HG02973 (cell line): ENCODE measurements around the gene METTL9.
"Not testable (repeated sequence)": the region's sequence is repeated elsewhere in the genome, so short reads cannot be mapped to it uniquely, and the experiment has no call there.

Experiments used
- ATAC-seq: cut with Tn5 transposase; IDR thresholded peaks from one replicate; pipeline ENCODE4 v1.9.1; 2021; ENCODE audit warnings: moderate library complexity; ENCODE audit not compliant: unreplicated experiment

The METTL9 gene

GRCh38 chr16:21631951-21632575 lies 32.7 kb downstream of the METTL9 start:
- not testable (repeated sequence) for ATAC-seq

GRCh38 chr16:21634216-21634615 lies 34.8 kb downstream of the METTL9 start:
- ATAC-seq: no peak

GRCh38 chr16:21635694-21636093 lies 36.3 kb downstream of the METTL9 start:
- not testable (repeated sequence) for ATAC-seq

- no peak for ATAC-seq
Observed at GRCh38 chr16:21637032-21637968, 37.9 kb downstream of the METTL9 start.

GRCh38 chr16:21638573-21638975 lies 39.2 kb downstream of the METTL9 start:
- ATAC-seq: no peak

GRCh38 chr16:21639493-21639892 lies 40.1 kb downstream of the METTL9 start:
- ATAC-seq: no peak

GRCh38 chr16:21641916-21642315 lies 42.5 kb downstream of the METTL9 start:
- ATAC-seq: no peak

- ATAC-seq: no peak
Observed at GRCh38 chr16:21642861-21643260, 43.5 kb downstream of the METTL9 start.

- ATAC-seq: no peak
Observed at GRCh38 chr16:21643785-21644184, 44.4 kb downstream of the METTL9 start.

GRCh38 chr16:21644674-21645073 lies 45.3 kb downstream of the METTL9 start:
- no peak for ATAC-seq

- no peak for ATAC-seq
Observed at GRCh38 chr16:21645261-21645721, 45.9 kb downstream of the METTL9 start.

- no peak for ATAC-seq
Observed at GRCh38 chr16:21646091-21646490, 46.7 kb downstream of the METTL9 start.

- peak; percentile 85 for ATAC-seq
Observed at GRCh38 chr16:21646721-21647561, 47.6 kb downstream of the METTL9 start.

GRCh38 chr16:21647562-21648164 lies 48.3 kb downstream of the METTL9 start:
- no peak for ATAC-seq

- not testable (repeated sequence) for ATAC-seq
Observed at GRCh38 chr16:21649826-21650406, 50.5 kb downstream of the METTL9 start.

- no peak for ATAC-seq
Observed at GRCh38 chr16:21650521-21650920, 51.1 kb downstream of the METTL9 start.

GRCh38 chr16:21651515-21651914 lies 52.1 kb downstream of the METTL9 start:
- no peak for ATAC-seq

- no peak for ATAC-seq
Observed at GRCh38 chr16:21652453-21652852, 53.1 kb downstream of the METTL9 start, which contains the start of gene IGSF6. TSS of gene IGSF6 (minus strand) at chr16:21652608. CDS start at chr16:21652598, 10 bp downstream.

- ATAC-seq: no peak
Observed at GRCh38 chr16:21653571-21653970, 54.2 kb downstream of the METTL9 start.

GRCh38 chr16:21654466-21654865 lies 55.1 kb downstream of the METTL9 start:
- no peak for ATAC-seq
